Mucosa of descending colon (tissue), 3 donors: ENCODE results near the gene LAPTM4A. TPM values are rescaled to one million over a fixed set of nuclear protein-coding genes. Genes with fewer than 3 reads are reported as not detected.

Experiments
- ATAC-seq: fragments of 200-7000 bp; cut with Tn5 transposase; one replicate; pipeline ENCODE4 v1.9.1; 2020; ENCODE audit warnings: mild to moderate bottlenecking, moderate library complexity
- DNase-seq, 3 donors: peaks; one replicate each; pipeline ENCODE4 v3.0.0-alpha.2; 2020
- H3K36me3 ChIP-seq: fragments of 200-600 bp; one replicate; pipeline ENCODE4 v1.8.0; 2021; ENCODE audit warnings: low read depth, mild to moderate bottlenecking
- H3K4me1 ChIP-seq: fragments of 200-600 bp; one replicate; pipeline ENCODE4 v1.8.0; 2021; ENCODE audit warnings: low read depth, mild to moderate bottlenecking
- H3K4me3 ChIP-seq: fragments of 200-600 bp; one replicate; pipeline ENCODE4 v1.8.0; 2021; ENCODE audit warnings: mild to moderate bottlenecking
- H3K9me3 ChIP-seq: fragments of 200-600 bp; one replicate; pipeline ENCODE4 v1.8.0; 2021; ENCODE audit warnings: mild to moderate bottlenecking
- CTCF ChIP-seq: fragments of 200-600 bp; IDR thresholded peaks from one replicate; pipeline ENCODE4 v1.8.0; 2022; ENCODE audit warnings: antibody characterized with exemption, mild to moderate bottlenecking
- intact Hi-C, 2 donors: fragments of 100-400 bp; cut with DNase I in 1 of 2; cut with micrococcal nuclease in 1 of 2; formaldehyde crosslinking; loops; one replicate each; pipeline versions ENCODE4 v1.11.0 to v1.11.1; 2022; cut with DNase I, micrococcal nuclease
- total RNA-seq, 3 donors: library from RNA; stranded (reverse); fragmentation: NEBNext Ultra II Directional in 2 of 3; extraction: Animal tissue kit (Norgen Biotek cat#: 25700) in 2 of 3; gene quantifications; one replicate each; pipeline versions ENCODE4 v1.2.1 to v1.2.4, GENCODE V29; 2021 to 2023
- donor health status: DM: no; HTN: no; CAD: no; lungs with moderate emphysema.
- donor health status: DM: no; HTN: no; CAD: no.
- donor health status: DM: no; HTN: yes; CAD: no.

The LAPTM4A gene
- total RNA-seq, 3 donors from 2014 or later: 160 to 210 (median 181) TPM

- intact Hi-C loops: no loop called here
- no peak for TF ChIP-seq CTCF
- Histone ChIP-seq H3K4me1 (peaks cover 9% of the 10 kb centered on the region), H3K36me3 (no peaks in the 10 kb centered on the region), H3K4me3 (peak overlapping the region; percentile 42), H3K9me3 (no peaks in the 10 kb centered on the region)
- DNase-seq: no peak
- ATAC-seq: no peak
Observed at GRCh38 chr2:19989342-19989666, 62.1 kb downstream of the LAPTM4A start.

- H3K36me3 ChIP-seq: no peaks in the 10 kb centered on the region
- peaks cover 9% of the 10 kb centered on the region for H3K4me1 ChIP-seq
- ATAC-seq (no peak), DNase-seq (no peak)
- H3K4me3 ChIP-seq: no peak overlapping the region
- no peaks in the 10 kb centered on the region for H3K9me3 ChIP-seq
- intact Hi-C loops: no loop called here
- TF ChIP-seq CTCF: no peak
Observed at GRCh38 chr2:19988600-19988999, 62.8 kb downstream of the LAPTM4A start.

- intact Hi-C loops: no loop called here
- no peak for TF ChIP-seq CTCF
- DNase-seq (no peak), ATAC-seq (no peak)
- peaks cover 9% of the 10 kb centered on the region for H3K4me1 ChIP-seq
- no peaks in the 10 kb centered on the region for H3K36me3 ChIP-seq
- H3K4me3 ChIP-seq: no peak overlapping the region
- no peaks in the 10 kb centered on the region for H3K9me3 ChIP-seq
Observed at GRCh38 chr2:19987936-19988335, 63.5 kb downstream of the LAPTM4A start.

Other genes starting within 250 kb of the LAPTM4A start
- gene TTC32, start 149.6 kb downstream of the LAPTM4A start, total RNA-seq: 10 to 100 TPM; 11.1 to 15.4 (median 14.0) TPM
- gene WDR35, start 61.5 kb downstream of the LAPTM4A start, total RNA-seq: 1 to 10 TPM; 1.9 to 8.8 (median 2.7) TPM
- under 1 TPM in 2 of 3 donors, not detected in 1; 0.70 to 0.89 TPM for gene MATN3, start 39.0 kb downstream of the LAPTM4A start, total RNA-seq
- gene SDC1, start 173.5 kb upstream of the LAPTM4A start, total RNA-seq: 100 to 1,000 TPM in 2 of 3 donors, 10 to 100 TPM in 1; 65.3 to 170 (median 162) TPM